22Rv1 (cell line): Measurements from ENCODE around the gene SHANK1.

Source experiments
- ZFX ChIP-seq: fragments of 450-650 bp; IDR thresholded peaks from 2 replicates; pipeline ENCODE4 v1.6.1; 2017; ENCODE audit warnings: antibody characterized with exemption, borderline replicate concordance
- TF ChIP-seq, protein P1 (sequence below): fragments of 450-650 bp; IDR thresholded peaks from 2 replicates; pipeline ENCODE4 v1.5.1; 2017; ENCODE audit warnings: mild to moderate bottlenecking

DNA sequence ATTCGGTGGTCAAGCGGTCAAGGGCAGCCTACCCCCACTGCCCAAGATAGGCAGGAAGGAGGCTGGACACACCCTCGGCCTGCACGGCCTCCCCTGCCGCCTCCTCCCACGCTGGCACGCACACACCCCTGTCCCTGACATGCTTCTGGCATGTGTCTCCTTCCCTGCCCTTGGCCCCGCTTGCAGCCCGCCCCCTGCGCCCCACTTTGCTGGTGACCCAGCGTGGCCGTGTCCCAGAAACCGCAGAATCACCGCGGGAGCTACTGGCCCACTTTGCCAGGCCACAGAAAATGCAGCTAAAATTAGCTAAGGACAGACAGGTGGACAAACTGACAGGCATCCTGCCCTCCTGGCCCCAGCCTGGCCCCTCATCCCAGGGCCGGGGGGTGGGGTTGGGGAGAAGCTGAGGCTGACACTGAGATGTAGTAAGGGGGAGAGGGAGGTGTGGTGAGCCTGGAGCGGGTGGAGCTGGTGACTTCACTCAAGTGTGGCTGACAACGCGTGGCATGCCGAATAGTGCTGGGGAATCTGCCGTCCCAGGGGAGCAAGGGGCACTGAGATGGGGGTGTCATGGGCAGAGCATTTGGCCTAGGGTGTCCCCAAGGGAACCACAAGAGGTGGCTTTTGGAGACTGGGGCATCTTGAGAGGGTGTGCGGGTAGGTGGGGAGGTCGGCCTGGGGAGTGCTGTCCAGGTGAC is 2.4 kb downstream of the SHANK1 start:
- no peak for TF ChIP-seq ZFX
- TF ChIP-seq, protein P1, sequence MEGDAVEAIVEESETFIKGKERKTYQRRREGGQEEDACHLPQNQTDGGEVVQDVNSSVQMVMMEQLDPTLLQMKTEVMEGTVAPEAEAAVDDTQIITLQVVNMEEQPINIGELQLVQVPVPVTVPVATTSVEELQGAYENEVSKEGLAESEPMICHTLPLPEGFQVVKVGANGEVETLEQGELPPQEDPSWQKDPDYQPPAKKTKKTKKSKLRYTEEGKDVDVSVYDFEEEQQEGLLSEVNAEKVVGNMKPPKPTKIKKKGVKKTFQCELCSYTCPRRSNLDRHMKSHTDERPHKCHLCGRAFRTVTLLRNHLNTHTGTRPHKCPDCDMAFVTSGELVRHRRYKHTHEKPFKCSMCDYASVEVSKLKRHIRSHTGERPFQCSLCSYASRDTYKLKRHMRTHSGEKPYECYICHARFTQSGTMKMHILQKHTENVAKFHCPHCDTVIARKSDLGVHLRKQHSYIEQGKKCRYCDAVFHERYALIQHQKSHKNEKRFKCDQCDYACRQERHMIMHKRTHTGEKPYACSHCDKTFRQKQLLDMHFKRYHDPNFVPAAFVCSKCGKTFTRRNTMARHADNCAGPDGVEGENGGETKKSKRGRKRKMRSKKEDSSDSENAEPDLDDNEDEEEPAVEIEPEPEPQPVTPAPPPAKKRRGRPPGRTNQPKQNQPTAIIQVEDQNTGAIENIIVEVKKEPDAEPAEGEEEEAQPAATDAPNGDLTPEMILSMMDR = no peak
